Measurements from ENCODE around the gene TNFAIP8.
A peak's percentile ranks its signal among the peaks of the same experiment; 100 is the strongest.

Gene TNFAIP8

GRCh38 chr5:119328753-119329602 is 26.8 kb upstream of the TNFAIP8 start:
- DNase-seq (ENCODE audit: low read depth, low spot score): no peak

- no peak for DNase-seq (ENCODE audit: low read depth, low spot score)
Observed at GRCh38 chr5:119329666-119330065, 26.2 kb upstream of the TNFAIP8 start.

- DNase-seq (ENCODE audit: low read depth, low spot score): no peak
Observed at GRCh38 chr5:119330367-119331183, 25.2 kb upstream of the TNFAIP8 start.

GRCh38 chr5:119331566-119332095 is 24.2 kb upstream of the TNFAIP8 start:
- DNase-seq (ENCODE audit: low read depth, low spot score): no peak

- DNase-seq (ENCODE audit: low read depth, low spot score): no peak
Observed at GRCh38 chr5:119332208-119332607, 23.6 kb upstream of the TNFAIP8 start.

GRCh38 chr5:119332978-119333401 is 22.8 kb upstream of the TNFAIP8 start:
- no peak for DNase-seq (ENCODE audit: low read depth, low spot score)

GRCh38 chr5:119333421-119333851 is 22.4 kb upstream of the TNFAIP8 start:
- DNase-seq (ENCODE audit: low read depth, low spot score): no peak

GRCh38 chr5:119335261-119335677 is 20.6 kb upstream of the TNFAIP8 start:
- no peak for DNase-seq (ENCODE audit: low read depth, low spot score)

GRCh38 chr5:119336262-119336661 is 19.6 kb upstream of the TNFAIP8 start:
- no peak for DNase-seq (ENCODE audit: low read depth, low spot score)

- DNase-seq (ENCODE audit: low read depth, low spot score): no peak
Observed at GRCh38 chr5:119336845-119337580, 18.8 kb upstream of the TNFAIP8 start.

- no peak for DNase-seq (ENCODE audit: low read depth, low spot score)
Observed at GRCh38 chr5:119338326-119338946, 17.4 kb upstream of the TNFAIP8 start.

GRCh38 chr5:119339344-119339743 is 16.5 kb upstream of the TNFAIP8 start:
- no peak for DNase-seq (ENCODE audit: low read depth, low spot score)

- no peak for DNase-seq (ENCODE audit: low read depth, low spot score)
Observed at GRCh38 chr5:119339965-119340364, 15.9 kb upstream of the TNFAIP8 start.

- DNase-seq (ENCODE audit: low read depth, low spot score): no peak
Observed at GRCh38 chr5:119340597-119341218, 15.1 kb upstream of the TNFAIP8 start.

- no peak for DNase-seq (ENCODE audit: low read depth, low spot score)
Observed at GRCh38 chr5:119341452-119342349, 14.1 kb upstream of the TNFAIP8 start.

- DNase-seq (ENCODE audit: low read depth, low spot score): no peak
Observed at GRCh38 chr5:119342406-119342805, 13.4 kb upstream of the TNFAIP8 start.

- no peak for DNase-seq (ENCODE audit: low read depth, low spot score)
Observed at GRCh38 chr5:119343052-119343451, 12.8 kb upstream of the TNFAIP8 start.

- peak; percentile 72 for DNase-seq (ENCODE audit: low read depth, low spot score)
Observed at GRCh38 chr5:119343766-119344165, 12.1 kb upstream of the TNFAIP8 start.

GRCh38 chr5:119344231-119344630 is 11.6 kb upstream of the TNFAIP8 start:
- no peak for DNase-seq (ENCODE audit: low read depth, low spot score)

GRCh38 chr5:119345861-119346260 is 10.0 kb upstream of the TNFAIP8 start:
- DNase-seq (ENCODE audit: low read depth, low spot score): no peak
